ENCODE measurements around the gene FGA.

FGA gene

DNA sequence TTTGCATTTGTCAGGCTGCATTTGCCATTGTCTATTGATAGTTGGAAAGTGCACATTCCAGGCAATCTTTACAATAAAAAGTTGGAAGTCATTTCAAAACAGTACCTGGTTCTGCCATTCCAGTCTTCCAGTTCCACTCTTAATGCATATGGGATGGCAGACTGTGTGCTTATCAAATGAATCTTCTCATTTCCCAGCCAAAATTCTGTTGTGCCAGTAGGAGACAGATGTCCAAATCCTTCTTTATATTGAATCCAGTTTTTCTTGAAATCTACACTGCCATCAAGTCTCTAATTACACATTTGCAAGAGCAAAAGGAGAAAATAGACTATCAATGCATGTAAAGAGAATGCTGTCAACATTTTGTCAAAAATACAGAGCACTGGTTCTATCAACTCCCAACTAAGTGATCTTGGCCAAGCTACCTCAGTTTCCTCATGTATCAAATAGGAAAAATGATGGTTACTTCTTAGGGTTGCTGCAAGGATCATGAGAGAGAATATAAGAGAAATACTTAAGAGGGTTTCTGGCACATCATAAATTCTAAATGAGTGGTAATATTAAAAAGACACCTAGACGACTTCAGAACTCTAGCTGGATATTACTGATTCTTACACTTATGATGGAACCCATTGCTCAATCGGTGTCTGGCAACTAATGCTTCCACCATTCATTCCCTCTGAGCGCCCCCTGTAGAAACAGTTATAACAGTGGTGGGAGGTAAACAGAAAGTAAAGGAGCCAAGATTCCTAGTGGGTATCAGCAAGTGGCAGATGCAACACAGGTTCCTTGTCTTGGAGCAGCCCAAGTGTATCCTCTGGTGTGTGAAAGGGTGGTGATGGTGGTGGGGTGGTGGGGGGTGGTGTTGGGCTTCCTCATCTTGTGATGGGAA, 18.1 kb upstream of the FGA start:
- Histone ChIP-seq H3K79me2 (ENCODE audit: low read length) (no peaks in the 10 kb centered on the region), H3K36me3 (replicated peaks; ENCODE audit: insufficient read depth, low read length) (no peaks in the 10 kb centered on the region), H3K9me3 (replicated peaks; ENCODE audit: insufficient read depth, low read length) (no peaks in the 10 kb centered on the region), H3K9ac (ENCODE audit: low read length) (no peak overlapping the region), H2AFZ (ENCODE audit: low read length) (no peak overlapping the region), H3K4me3 (ENCODE audit: low read length) (no peak overlapping the region), H3K9me2 (replicated peaks; ENCODE audit: insufficient read depth, low read length) (no peaks in the 10 kb centered on the region), H3K4me1 (ENCODE audit: low read length) (no peaks in the 10 kb centered on the region), H4K20me1 (ENCODE audit: insufficient read depth, low read length) (no peaks in the 10 kb centered on the region), H3K27me3 (replicated peaks; ENCODE audit: insufficient read depth, low read length) (no peaks in the 10 kb centered on the region), H3K27ac (ENCODE audit: low read length) (no peak overlapping the region), H3F3A (ENCODE audit: insufficient read depth, low read length) (no peaks in the 10 kb centered on the region), H3K4me2 (ENCODE audit: low read depth, low read length) (no peak overlapping the region)
- no peak for DNase-seq
- no peak for TF ChIP-seq EZH2 (optimal IDR thresholded peaks at IDR 0.05; ENCODE audit: low read depth, low read length)
- TF ChIP-seq, protein P1, sequence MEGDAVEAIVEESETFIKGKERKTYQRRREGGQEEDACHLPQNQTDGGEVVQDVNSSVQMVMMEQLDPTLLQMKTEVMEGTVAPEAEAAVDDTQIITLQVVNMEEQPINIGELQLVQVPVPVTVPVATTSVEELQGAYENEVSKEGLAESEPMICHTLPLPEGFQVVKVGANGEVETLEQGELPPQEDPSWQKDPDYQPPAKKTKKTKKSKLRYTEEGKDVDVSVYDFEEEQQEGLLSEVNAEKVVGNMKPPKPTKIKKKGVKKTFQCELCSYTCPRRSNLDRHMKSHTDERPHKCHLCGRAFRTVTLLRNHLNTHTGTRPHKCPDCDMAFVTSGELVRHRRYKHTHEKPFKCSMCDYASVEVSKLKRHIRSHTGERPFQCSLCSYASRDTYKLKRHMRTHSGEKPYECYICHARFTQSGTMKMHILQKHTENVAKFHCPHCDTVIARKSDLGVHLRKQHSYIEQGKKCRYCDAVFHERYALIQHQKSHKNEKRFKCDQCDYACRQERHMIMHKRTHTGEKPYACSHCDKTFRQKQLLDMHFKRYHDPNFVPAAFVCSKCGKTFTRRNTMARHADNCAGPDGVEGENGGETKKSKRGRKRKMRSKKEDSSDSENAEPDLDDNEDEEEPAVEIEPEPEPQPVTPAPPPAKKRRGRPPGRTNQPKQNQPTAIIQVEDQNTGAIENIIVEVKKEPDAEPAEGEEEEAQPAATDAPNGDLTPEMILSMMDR (IDR thresholded peaks at IDR 0.05; ENCODE audit: low read length) = no peak
- no peak for TF ChIP-seq EZH2phosphoT487 (IDR thresholded peaks at IDR 0.05; ENCODE audit: low read length)

DNA sequence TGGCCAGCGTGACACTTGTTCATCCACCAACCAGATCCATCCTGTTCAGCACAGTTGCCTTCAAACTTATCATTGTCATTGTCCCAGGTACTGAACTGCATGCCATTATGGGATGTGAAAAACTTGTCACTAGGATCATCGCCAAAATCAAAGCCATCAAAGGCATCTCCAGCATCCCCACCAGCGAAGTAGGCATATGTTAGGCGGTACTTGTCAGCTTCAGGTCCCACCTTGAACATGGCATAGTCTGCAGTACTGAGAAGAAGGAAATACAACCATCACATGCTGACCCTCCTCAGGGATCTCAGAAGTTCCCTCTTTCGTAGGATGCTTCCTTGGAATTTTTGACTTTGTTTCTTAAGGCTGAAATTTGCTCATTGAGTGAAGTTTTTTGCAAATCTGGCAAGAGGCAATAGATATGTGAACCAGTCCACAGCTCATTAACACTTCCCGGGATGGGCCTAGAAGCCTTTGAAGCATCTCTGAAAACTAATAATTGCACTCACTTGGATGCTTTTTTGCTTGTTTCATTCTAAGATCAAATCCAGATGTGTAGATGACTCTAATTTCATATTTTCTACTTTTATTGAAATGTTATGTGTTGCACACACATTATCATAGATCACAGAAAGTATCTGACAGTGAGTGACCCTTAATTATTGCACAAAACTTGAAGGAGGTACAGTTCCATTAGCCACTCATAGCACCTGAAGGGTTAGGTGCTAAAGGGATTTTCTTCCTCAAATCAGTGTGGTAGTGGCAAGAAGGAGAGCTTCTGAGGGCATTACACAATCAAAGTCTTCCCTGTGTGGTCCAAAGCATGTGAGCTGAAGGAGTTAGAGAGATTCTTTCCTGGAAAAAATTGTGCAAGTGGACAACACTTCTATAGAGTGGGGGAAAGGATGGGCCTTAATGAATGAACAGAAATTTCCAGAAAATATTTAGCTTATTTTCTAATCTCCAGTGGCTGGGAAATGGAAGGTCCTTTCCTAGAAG, 16.5 kb upstream of the FGA start:
- Histone ChIP-seq H3K27me3 (replicated peaks; ENCODE audit: insufficient read depth, low read length) (no peaks in the 10 kb centered on the region), H3K9me3 (replicated peaks; ENCODE audit: insufficient read depth, low read length) (no peaks in the 10 kb centered on the region), H3K36me3 (replicated peaks; ENCODE audit: insufficient read depth, low read length) (no peaks in the 10 kb centered on the region), H3K9me2 (replicated peaks; ENCODE audit: insufficient read depth, low read length) (no peaks in the 10 kb centered on the region), H3K9ac (ENCODE audit: low read length) (no peak overlapping the region), H2AFZ (ENCODE audit: low read length) (no peak overlapping the region), H3K4me2 (ENCODE audit: low read depth, low read length) (no peak overlapping the region), H4K20me1 (ENCODE audit: insufficient read depth, low read length) (no peaks in the 10 kb centered on the region), H3K4me3 (ENCODE audit: low read length) (no peak overlapping the region), H3K4me1 (ENCODE audit: low read length) (no peaks in the 10 kb centered on the region), H3K27ac (ENCODE audit: low read length) (no peak overlapping the region), H3K79me2 (ENCODE audit: low read length) (no peaks in the 10 kb centered on the region), H3F3A (ENCODE audit: insufficient read depth, low read length) (no peaks in the 10 kb centered on the region)
- TF ChIP-seq, protein P1 (IDR thresholded peaks at IDR 0.05; ENCODE audit: low read length) = no peak
- TF ChIP-seq EZH2phosphoT487 (IDR thresholded peaks at IDR 0.05; ENCODE audit: low read length) (no peak), EZH2 (optimal IDR thresholded peaks at IDR 0.05; ENCODE audit: low read depth, low read length) (no peak)
- DNase-seq = no peak

- no peaks in the 10 kb centered on the region for H3K4me1 ChIP-seq (ENCODE audit: low read length)
- no peaks in the 10 kb centered on the region for H3K9me3 ChIP-seq (replicated peaks; ENCODE audit: insufficient read depth, low read length)
- no peak overlapping the region for H3K9ac ChIP-seq (ENCODE audit: low read length)
- DNase-seq = no peak
- no peaks in the 10 kb centered on the region for H3F3A ChIP-seq (ENCODE audit: insufficient read depth, low read length)
- no peaks in the 10 kb centered on the region for H3K79me2 ChIP-seq (ENCODE audit: low read length)
- H3K36me3 ChIP-seq (replicated peaks; ENCODE audit: insufficient read depth, low read length) = no peaks in the 10 kb centered on the region
- no peak overlapping the region for H2AFZ ChIP-seq (ENCODE audit: low read length)
- no peaks in the 10 kb centered on the region for H4K20me1 ChIP-seq (ENCODE audit: insufficient read depth, low read length)
- H3K27me3 ChIP-seq (replicated peaks; ENCODE audit: insufficient read depth, low read length) = no peaks in the 10 kb centered on the region
- H3K4me2 ChIP-seq (ENCODE audit: low read depth, low read length) = no peak overlapping the region
- H3K4me3 ChIP-seq (ENCODE audit: low read length) = no peak overlapping the region
- no peaks in the 10 kb centered on the region for H3K9me2 ChIP-seq (replicated peaks; ENCODE audit: insufficient read depth, low read length)
- no peak for TF ChIP-seq EZH2phosphoT487 (IDR thresholded peaks at IDR 0.05; ENCODE audit: low read length)
- TF ChIP-seq EZH2 (optimal IDR thresholded peaks at IDR 0.05; ENCODE audit: low read depth, low read length) = no peak
- TF ChIP-seq, protein P1 (IDR thresholded peaks at IDR 0.05; ENCODE audit: low read length) = no peak
- H3K27ac ChIP-seq (ENCODE audit: low read length) = no peak overlapping the region
These were observed 14.2 kb upstream of the FGA start for GRCh38 chr4:154604696-154605200.

Data from MM.1S (cell line).